Activated CD4-positive, CD25-positive, alpha-beta regulatory T cell treated with anti-CD3 and anti-CD28 coated beads, Interleukin-2, amount 50 U/mL, for 16 hours (primary cell): ENCODE measurements around the gene ROBO2.

Experiments used
- DNase-seq: peaks from one replicate; pipeline ENCODE4 v3.0.0-alpha.2; 2020; ENCODE audit warnings: low read depth, low spot score

The ROBO2 gene

GRCh38 chr3:77052733-77053670, 13.1 kb downstream of the ROBO2 start:
- DNase-seq, result no peak

GRCh38 chr3:77053795-77054194, 13.9 kb downstream of the ROBO2 start:
- DNase-seq, result no peak

GRCh38 chr3:77055841-77056341, 16.0 kb downstream of the ROBO2 start:
- DNase-seq, result no peak

- DNase-seq, result no peak
Observed at GRCh38 chr3:77059354-77059753, 19.5 kb downstream of the ROBO2 start.

- no peak for DNase-seq
Observed at GRCh38 chr3:77063423-77063822, 23.5 kb downstream of the ROBO2 start.

- no peak for DNase-seq
Observed at GRCh38 chr3:77065750-77066149, 25.9 kb downstream of the ROBO2 start.

- DNase-seq, result no peak
Observed at GRCh38 chr3:77066829-77067228, 26.9 kb downstream of the ROBO2 start.

GRCh38 chr3:77068808-77069207, 28.9 kb downstream of the ROBO2 start:
- DNase-seq, result no peak

GRCh38 chr3:77071364-77071763, 31.5 kb downstream of the ROBO2 start:
- no peak for DNase-seq

GRCh38 chr3:77071809-77072208, 31.9 kb downstream of the ROBO2 start:
- DNase-seq, result no peak

- DNase-seq, result no peak
Observed at GRCh38 chr3:77072232-77072631, 32.3 kb downstream of the ROBO2 start.

GRCh38 chr3:77078279-77078678, 38.4 kb downstream of the ROBO2 start:
- no peak for DNase-seq

- no peak for DNase-seq
Observed at GRCh38 chr3:77079988-77080610, 40.2 kb downstream of the ROBO2 start.

GRCh38 chr3:77081240-77081661, 41.4 kb downstream of the ROBO2 start:
- DNase-seq, result no peak

GRCh38 chr3:77084511-77084910, 44.6 kb downstream of the ROBO2 start:
- DNase-seq, result no peak

GRCh38 chr3:77086408-77086807, 46.5 kb downstream of the ROBO2 start:
- no peak for DNase-seq

- DNase-seq, result no peak
Observed at GRCh38 chr3:77091809-77092208, 51.9 kb downstream of the ROBO2 start.

- no peak for DNase-seq
Observed at GRCh38 chr3:77093101-77093500, 53.2 kb downstream of the ROBO2 start.

GRCh38 chr3:77096145-77096544, 56.2 kb downstream of the ROBO2 start:
- DNase-seq, result no peak

GRCh38 chr3:77096966-77097890, 57.3 kb downstream of the ROBO2 start:
- no peak for DNase-seq

- DNase-seq, result no peak
Observed at GRCh38 chr3:77102951-77103769, 63.3 kb downstream of the ROBO2 start.
